H1 (cell line): ENCODE results near the gene C1GALT1C1L. TPM values are rescaled to one million over a fixed set of nuclear protein-coding genes. Genes with fewer than 3 reads are reported as not detected.

Source experiments
- CTCF ChIA-PET: fragments of 300-600 bp; sonication (Branson Sonifier 250); formaldehyde crosslinking; loops from one replicate; lab custom pipeline; 2021; ENCODE audit not compliant: partially characterized antibody; lab: Charles Lee
- POLR2A ChIA-PET: fragments of 300-600 bp; sonication (Branson Sonifier 250); formaldehyde crosslinking; loops from one replicate; lab custom pipeline; 2021; ENCODE audit warnings: inconsistent platforms; ENCODE audit not compliant: partially characterized antibody; lab: Charles Lee
- DNase-seq, 2 experiments: peaks; one replicate each; pipeline versions ENCODE4 v3.0.0 to v3.0.0-alpha.2; 2010 to 2022; ENCODE audit warnings: low spot score in 2 of 2, low read depth in 1 of 2, mixed read lengths in 1 of 2
- FAIRE-seq: peaks from 2 replicates; lab custom pipeline; 2011; peaks lifted over from hg19 to GRCh38; lab: Jason Lieb, UNC
- H2AFZ ChIP-seq: 2 replicates; pipeline ENCODE4 v1.8.1; 2012; ENCODE audit warnings: low read length, inconsistent platforms
- H2AK5ac ChIP-seq: 2 replicates; pipeline ENCODE4 v1.6.1; 2013; ENCODE audit warnings: low read depth, low read length
- H2BK120ac ChIP-seq: replicated peaks from 2 replicates; pipeline ENCODE3; 2013; ENCODE audit warnings: low read depth, low read length, inconsistent platforms
- H2BK12ac ChIP-seq: 2 replicates; pipeline ENCODE4 v1.6.1; 2013; ENCODE audit warnings: low read depth, low read length
- H2BK15ac ChIP-seq: 2 replicates; pipeline ENCODE4 v1.6.1; 2013; ENCODE audit warnings: low read length
- H2BK20ac ChIP-seq: 2 replicates; pipeline ENCODE4 v1.6.1; 2013; ENCODE audit warnings: low read length
- H2BK5ac ChIP-seq: 2 replicates; pipeline ENCODE4 v1.6.1; 2013; ENCODE audit warnings: low read depth, low read length
- H3K14ac ChIP-seq: 2 replicates; pipeline ENCODE4 v1.6.1; 2013; ENCODE audit warnings: inconsistent platforms; ENCODE audit not compliant: insufficient read length
- H3K18ac ChIP-seq: 2 replicates; pipeline ENCODE4 v1.6.1; 2013; ENCODE audit warnings: low read length; ENCODE audit errors: extremely low read depth
- H3K23ac ChIP-seq: 2 replicates; pipeline ENCODE4 v1.6.1; 2013; ENCODE audit warnings: inconsistent platforms; ENCODE audit not compliant: insufficient read length
- H3K23me2 ChIP-seq: 2 replicates; pipeline ENCODE4 v1.6.1; 2013; ENCODE audit warnings: low read depth, low read length
- H3K27ac ChIP-seq: 2 replicates; pipeline ENCODE4 v1.6.1; 2011; ENCODE audit warnings: low read depth, low read length, inconsistent platforms
- H3K27me3 ChIP-seq, 4 experiments: replicated peaks in 1 of 4; 1 replicate in 1 of 4; 2 replicates in 3 of 4; pipeline versions ENCODE4 v1.6.1 to v1.8.1; 2011 to 2013; ENCODE audit warnings: low read length in 3 of 4, mild to moderate bottlenecking in 3 of 4, inconsistent platforms in 2 of 4, mixed read lengths in 2 of 4, moderate library complexity in 1 of 4; ENCODE audit not compliant: control insufficient read depth in 3 of 4, insufficient read depth in 3 of 4; ENCODE audit errors: extremely low read depth in 1 of 4
- H3K36me3 ChIP-seq, 4 experiments: 2 replicates each; pipeline versions ENCODE4 v1.6.1 to v1.8.1; 2011 to 2013; ENCODE audit warnings: mild to moderate bottlenecking in 4 of 4, low read length in 3 of 4, moderate library complexity in 2 of 4, control low read depth in 1 of 4, inconsistent platforms in 1 of 4; ENCODE audit not compliant: insufficient read depth in 4 of 4, control insufficient read depth in 2 of 4
- H3K4ac ChIP-seq: replicated peaks from 2 replicates; pipeline ENCODE3; 2013; ENCODE audit warnings: low read length, low read depth, mixed read lengths, inconsistent platforms; ENCODE audit not compliant: insufficient read length
- H3K4me1 ChIP-seq, 4 experiments: replicated peaks in 1 of 4; 1 replicate in 1 of 4; 2 replicates in 3 of 4; pipeline versions ENCODE4 v1.6.1 to v1.8.1; 2011 to 2013; ENCODE audit warnings: low read length in 3 of 4, inconsistent platforms in 2 of 4, mixed read lengths in 1 of 4; ENCODE audit not compliant: insufficient read depth in 4 of 4, control insufficient read depth in 3 of 4
- H3K4me2 ChIP-seq, 2 experiments: 2 replicates each; pipeline versions ENCODE4 v1.6.1 to v1.8.1; 2011 to 2013; ENCODE audit warnings: low read depth in 2 of 2, low read length in 2 of 2, control low read depth in 1 of 2, inconsistent platforms in 1 of 2, mild to moderate bottlenecking in 1 of 2; ENCODE audit not compliant: insufficient read depth in 1 of 2
- H3K4me3 ChIP-seq, 4 experiments: fragments of 200-600, 300-600 bp in 1 of 4; sonication (generic), shearing (Covaris generic), sonication (Bioruptor Twin) in 1 of 4; 2 replicates each; pipeline versions ENCODE4 v1.5.1 to v1.8.1; 2011 to 2016; ENCODE audit warnings: low read length in 4 of 4, low read depth in 3 of 4, control low read depth in 2 of 4, inconsistent platforms in 2 of 4, mild to moderate bottlenecking in 2 of 4, mixed read lengths in 1 of 4, moderate library complexity in 1 of 4; ENCODE audit not compliant: insufficient read depth in 2 of 4; ENCODE audit errors: extremely low read depth in 1 of 4
- H3K56ac ChIP-seq: replicated peaks from 2 replicates; pipeline ENCODE3; 2013; ENCODE audit warnings: low read depth, mild to moderate bottlenecking, mixed read lengths, low read length, inconsistent platforms; ENCODE audit not compliant: insufficient read length
- H3K79me1 ChIP-seq: 2 replicates; pipeline ENCODE4 v1.6.1; 2013; ENCODE audit warnings: low read depth, low read length, control low read depth
- H3K79me2 ChIP-seq, 2 experiments: 2 replicates each; pipeline versions ENCODE4 v1.6.1 to v1.8.1; 2012 to 2013; ENCODE audit warnings: low read length in 2 of 2, mild to moderate bottlenecking in 2 of 2, inconsistent platforms in 1 of 2; ENCODE audit not compliant: insufficient read depth in 2 of 2, control insufficient read depth in 1 of 2
- H3K9ac ChIP-seq, 4 experiments: replicated peaks in 1 of 4; 1 replicate in 1 of 4; 2 replicates in 3 of 4; pipeline versions ENCODE4 v1.6.1 to v1.8.1; 2011 to 2013; ENCODE audit warnings: low read depth in 3 of 4, low read length in 3 of 4, control low read depth in 2 of 4, mild to moderate bottlenecking in 2 of 4, moderate library complexity in 2 of 4, inconsistent platforms in 1 of 4; ENCODE audit errors: extremely low read depth in 1 of 4
- H3K9me3 ChIP-seq, 2 experiments: 2 replicates each; pipeline versions ENCODE4 v1.6.1 to v1.8.1; 2012 to 2013; ENCODE audit warnings: mild to moderate bottlenecking in 2 of 2, moderate library complexity in 2 of 2, control low read depth in 1 of 2, inconsistent platforms in 1 of 2, low read depth in 1 of 2, low read length in 1 of 2, mixed read lengths in 1 of 2; ENCODE audit not compliant: insufficient read depth in 2 of 2
- H4K20me1 ChIP-seq, 2 experiments: replicated peaks in 1 of 2; 2 replicates each; pipeline versions ENCODE3 to v1.8.1; 2011 to 2013; ENCODE audit warnings: inconsistent platforms in 2 of 2, low read length in 2 of 2, mild to moderate bottlenecking in 1 of 2; ENCODE audit not compliant: insufficient read depth in 2 of 2, control insufficient read depth in 1 of 2
- H4K5ac ChIP-seq: 2 replicates; pipeline ENCODE4 v1.6.1; 2013; ENCODE audit warnings: low read length, low read depth, mixed read lengths, inconsistent platforms; ENCODE audit not compliant: insufficient read length
- H4K8ac ChIP-seq: 2 replicates; pipeline ENCODE4 v1.8.0; 2013; ENCODE audit warnings: mild to moderate bottlenecking, moderate library complexity, low read length, inconsistent platforms; ENCODE audit not compliant: insufficient read depth; ENCODE audit errors: extremely low read depth
- H4K91ac ChIP-seq: replicated peaks from 2 replicates; pipeline ENCODE3; 2013; ENCODE audit warnings: low read length, mixed read lengths, inconsistent platforms; ENCODE audit not compliant: insufficient read length
- BCL11A ChIP-seq, 2 experiments: IDR thresholded peaks; one replicate each; pipeline ENCODE4 v1.6.1; 2011; ENCODE audit warnings: low read depth in 2 of 2, low read length in 2 of 2, mild to moderate bottlenecking in 2 of 2
- CREB1 ChIP-seq: IDR thresholded peaks from 2 replicates; pipeline ENCODE4 v1.6.1; 2012; ENCODE audit warnings: inconsistent platforms
- CTBP2 ChIP-seq: IDR thresholded peaks from 2 replicates; pipeline ENCODE4 v1.7.0; 2011; ENCODE audit warnings: borderline replicate concordance, mild to moderate bottlenecking, moderate library complexity, mixed read lengths, low read length; ENCODE audit not compliant: insufficient read depth, insufficient read length
- EZH2 ChIP-seq: fragments of 200-600 bp; sonication (generic); IDR thresholded peaks from 2 replicates; pipeline ENCODE4 v1.7.1; 2012; ENCODE audit warnings: low read depth, mild to moderate bottlenecking, moderate library complexity, low read length, inconsistent platforms; ENCODE audit not compliant: severe bottlenecking
- FOSL1 ChIP-seq: IDR thresholded peaks from 2 replicates; pipeline ENCODE4 v1.6.1; 2011; ENCODE audit warnings: mild to moderate bottlenecking, low read depth, low read length, moderate library complexity; ENCODE audit not compliant: insufficient read depth
- HDAC2 ChIP-seq, 2 experiments: fragments of 300-600 bp in 1 of 2; sonication (generic) in 1 of 2; IDR thresholded peaks; 2 replicates each; pipeline ENCODE4 v1.6.1; 2011 to 2012; ENCODE audit warnings: low read depth in 2 of 2, low read length in 2 of 2, mild to moderate bottlenecking in 2 of 2, moderate library complexity in 2 of 2, borderline replicate concordance in 1 of 2, inconsistent platforms in 1 of 2
- KDM1A ChIP-seq: fragments of 200-600, 300-600 bp; sonication (generic); IDR thresholded peaks from 2 replicates; pipeline ENCODE4 v1.7.1; 2016; ENCODE audit warnings: mild to moderate bottlenecking, low read length, borderline replicate concordance
- MAFK ChIP-seq: IDR thresholded peaks from 2 replicates; pipeline ENCODE4 v1.6.1; 2012; ENCODE audit warnings: low read depth, mild to moderate bottlenecking, improper control_type of control experiment, low read length
- RAD21 ChIP-seq, 2 experiments: IDR thresholded peaks in 1 of 2; conservative IDR thresholded peaks in 1 of 2; 2 replicates each; pipeline ENCODE4 v1.6.1; 2011; ENCODE audit warnings: low read depth in 2 of 2, low read length in 2 of 2, improper control_type of control experiment in 1 of 2, inconsistent platforms in 1 of 2, mild to moderate bottlenecking in 1 of 2, moderate library complexity in 1 of 2
- RBBP5 ChIP-seq: IDR thresholded peaks from 2 replicates; pipeline ENCODE4 v1.7.1; 2012; ENCODE audit warnings: low read depth, mild to moderate bottlenecking, inconsistent platforms, low read length, moderate library complexity, borderline replicate concordance
- RFX5 ChIP-seq: IDR thresholded peaks from 2 replicates; pipeline ENCODE4 v1.6.1; 2011; ENCODE audit warnings: low read depth, low read length, improper control_type of control experiment, borderline replicate concordance
- RXRA ChIP-seq: IDR thresholded peaks from 2 replicates; pipeline ENCODE4 v1.6.1; 2011; ENCODE audit warnings: low read depth, mild to moderate bottlenecking, low read length, moderate library complexity; ENCODE audit not compliant: insufficient read depth
- SP4 ChIP-seq: IDR thresholded peaks from 2 replicates; pipeline ENCODE4 v1.6.1; 2012; ENCODE audit warnings: low read length, inconsistent platforms
- WGBS, 2 experiments: shearing (Covaris generic) in 1 of 2; methylation state at CpG; one replicate each; pipeline versions ENCODE4 v1.1.6 to v1.1.7; 2013 to 2015; ENCODE audit warnings: low lambda C conversion rate in 2 of 2, mixed read lengths in 2 of 2, inconsistent platforms in 1 of 2, low coverage in 1 of 2, missing lambda C conversion rate in 1 of 2; ENCODE audit not compliant: insufficient replicate concordance in 2 of 2, insufficient coverage in 1 of 2, insufficient read length in 1 of 2; ENCODE audit errors: extremely low coverage in 1 of 2, missing lambda C conversion rate in 1 of 2; 5-methylcytosine and 5-hydroxymethylcytosine counted together
- polyA plus RNA-seq, 7 experiments: library from polyadenylated mRNA; depleted of rRNA in 3 of 7; stranded (reverse) in 5 of 7; unstranded in 2 of 7; fragments of >200 nt in 5 of 7; fragments of 200-250 nt in 2 of 7; gene quantifications; 1 replicate in 5 of 7; 2 replicates in 1 of 7; 4 replicates in 1 of 7; pipeline versions ENCODE4 v1.2.1 to v1.2.3, GENCODE V29; 2011 to 2013; ENCODE audit warnings: missing spikeins in 2 of 7, mixed read lengths in 2 of 7
- total RNA-seq: library from RNA; stranded (reverse); fragmentation: NEBNext Ultra II Directional; extraction: Animal tissue kit (Norgen Biotek cat#: 25700); gene quantifications from 2 replicates; pipeline ENCODE4 v1.2.1, GENCODE V29; 2021

C1GALT1C1L gene
- total and polyA plus RNA-seq, 2 of the 8 experiments (the other 6 are each of a cell fraction or from before 2014, with no cell fraction given) = 0.12 TPM; not detected in 1

- Histone ChIP-seq H2BK20ac (no peak overlapping the region), H2AFZ (no peak overlapping the region), H2BK120ac (no peak overlapping the region), H3K27ac (no peak overlapping the region), H3K36me3 (no peaks in the 10 kb centered on the region), H3K79me1 (no peaks in the 10 kb centered on the region), H2BK15ac (no peak overlapping the region), H4K8ac (no peak overlapping the region), H4K91ac (no peak overlapping the region), H3K4me3 (no peak overlapping the region), H3K9ac (no peak overlapping the region), H3K4ac (no peak overlapping the region), H3K27me3 (no peaks in the 10 kb centered on the region), H3K23me2 (no peaks in the 10 kb centered on the region), H3K4me1 (peaks cover 0 to 7% (median 3%) of the 10 kb centered on the region in 4 experiments; a peak in 3 of 7 replicates), H3K56ac (no peak overlapping the region), H2AK5ac (no peak overlapping the region), H3K18ac (no peak overlapping the region), H3K79me2 (no peaks in the 10 kb centered on the region), H2BK12ac (no peak overlapping the region), H3K4me2 (no peak overlapping the region), H2BK5ac (no peak overlapping the region), H3K23ac (no peak overlapping the region), H4K5ac (no peak overlapping the region), H4K20me1 (no peaks in the 10 kb centered on the region), H3K9me3 (no peaks in the 10 kb centered on the region), H3K14ac (no peak overlapping the region)
- CTCF ChIA-PET = interaction anchor here (1.5 kb wide), 1 partner anchor 9 kb away, joined by 4 read pairs; no protein-coding TSS in a partner anchor
- 90% methylated on average over 5 of the region's 5 CpGs; no CpG with 5 or more reads in 1 of the 2 experiments for WGBS, 2 experiments
- no peak for DNase-seq
- FAIRE-seq = no peak
- POLR2A ChIA-PET = no interaction called here
- TF ChIP-seq RFX5 = no peak
- TF ChIP-seq RXRA = no peak
- TF ChIP-seq EZH2 = no peak
- TF ChIP-seq FOSL1 = no peak
- TF ChIP-seq CREB1 = no peak
- TF ChIP-seq KDM1A = no peak
- TF ChIP-seq CTBP2 = no peak
- no peak for TF ChIP-seq HDAC2 (IDR thresholded peaks at IDR 0.05; ENCODE audit: borderline replicate concordance in 1 of 2, low read depth in 2 of 2, low read length in 2 of 2)
- no peak for TF ChIP-seq BCL11A (IDR thresholded peaks at IDR 0.05; ENCODE audit: low read depth in 2 of 2, low read length in 2 of 2)
- no peak for TF ChIP-seq RAD21 (IDR thresholded peaks at IDR 0.05 in 1 of 2, conservative IDR thresholded peaks at IDR 0.05 in 1 of 2; ENCODE audit: low read depth in 2 of 2, low read length in 2 of 2)
- TF ChIP-seq SP4 = no peak
- TF ChIP-seq RBBP5 = no peak
- no peak for TF ChIP-seq MAFK
Observed at GRCh38 chr2:43718530-43719124, 42.4 kb upstream of the C1GALT1C1L start.
